HG03575 (cell line): ENCODE measurements around the gene SNCA.

Experiments
- ATAC-seq: cut with Tn5 transposase; IDR thresholded peaks from one replicate; pipeline ENCODE4 v1.9.1; 2021; ENCODE audit not compliant: unreplicated experiment, insufficient number of reproducible peaks, low FRiP score; ENCODE audit errors: extremely low read depth

Gene SNCA

GRCh38 chr4:89821612-89822011, 15.3 kb downstream of the SNCA start:
- no peak for ATAC-seq

- no peak for ATAC-seq
Observed at GRCh38 chr4:89820010-89820409, 17.0 kb downstream of the SNCA start.

GRCh38 chr4:89814362-89814761, 22.6 kb downstream of the SNCA start:
- ATAC-seq, result no peak

GRCh38 chr4:89813197-89813596, 23.8 kb downstream of the SNCA start:
- ATAC-seq, result no peak

- no peak for ATAC-seq
Observed at GRCh38 chr4:89807441-89808140, 29.4 kb downstream of the SNCA start.

GRCh38 chr4:89805297-89805696, 31.7 kb downstream of the SNCA start:
- no peak for ATAC-seq

GRCh38 chr4:89803915-89804314, 33.0 kb downstream of the SNCA start:
- no peak for ATAC-seq

GRCh38 chr4:89803036-89803435, 33.9 kb downstream of the SNCA start:
- ATAC-seq, result no peak

- no peak for ATAC-seq
Observed at GRCh38 chr4:89800527-89801103, 36.3 kb downstream of the SNCA start.

- ATAC-seq, result no peak
Observed at GRCh38 chr4:89800012-89800516, 36.9 kb downstream of the SNCA start.

GRCh38 chr4:89799071-89799470, 37.9 kb downstream of the SNCA start:
- ATAC-seq, result no peak

- no peak for ATAC-seq
Observed at GRCh38 chr4:89797117-89797516, 39.8 kb downstream of the SNCA start.

- ATAC-seq, result no peak
Observed at GRCh38 chr4:89788206-89789072, 48.5 kb downstream of the SNCA start.

GRCh38 chr4:89784686-89785231, 52.2 kb downstream of the SNCA start:
- no peak for ATAC-seq

GRCh38 chr4:89781321-89781720, 55.6 kb downstream of the SNCA start:
- no peak for ATAC-seq

- ATAC-seq, result no peak
Observed at GRCh38 chr4:89773805-89774204, 63.2 kb downstream of the SNCA start.

GRCh38 chr4:89769856-89770255, 67.1 kb downstream of the SNCA start:
- ATAC-seq, result no peak

GRCh38 chr4:89767924-89768323, 69.0 kb downstream of the SNCA start:
- no peak for ATAC-seq

- no peak for ATAC-seq
Observed at GRCh38 chr4:89765966-89766365, 71.0 kb downstream of the SNCA start.

- no peak for ATAC-seq
Observed at GRCh38 chr4:89765528-89765927, 71.4 kb downstream of the SNCA start.
